GM12878 (cell line): ENCODE measurements around the gene ESYT2. TPM values are rescaled to one million over a fixed set of nuclear protein-coding genes. Genes with fewer than 3 reads are reported as not detected.

Experiments used
- CBFB ChIP-seq: IDR thresholded peaks from 2 replicates; pipeline ENCODE4 v1.6.1; 2016; ENCODE audit warnings: antibody characterized with exemption, low read depth
- CHD4 ChIP-seq: fragments of 200-600 bp; sonication (generic); IDR thresholded peaks from 2 replicates; pipeline ENCODE4 v1.6.1; 2016; ENCODE audit warnings: mild to moderate bottlenecking
- EGR1 ChIP-seq, 2 experiments: IDR thresholded peaks; 1 replicate in 1 of 2; 2 replicates in 1 of 2; pipeline ENCODE4 v1.6.1; 2011 to 2012; ENCODE audit warnings: low read depth in 2 of 2, low read length in 2 of 2, borderline replicate concordance in 1 of 2, mild to moderate bottlenecking in 1 of 2, moderate library complexity in 1 of 2
- ESRRA ChIP-seq: IDR thresholded peaks from 2 replicates; pipeline ENCODE4 v1.6.1; 2012; ENCODE audit warnings: mild to moderate bottlenecking, low read length, improper control_type of control experiment
- GABPA ChIP-seq: IDR thresholded peaks from 2 replicates; pipeline ENCODE4 v1.6.1; 2014; ENCODE audit warnings: antibody characterized with exemption, low read depth, mild to moderate bottlenecking, inconsistent platforms
- JUND ChIP-seq: IDR thresholded peaks from 2 replicates; pipeline ENCODE4 v1.6.1; 2012; ENCODE audit warnings: low read depth, mild to moderate bottlenecking, low read length, improper control_type of control experiment, moderate library complexity
- KDM1A ChIP-seq: fragments of 200-600 bp; sonication (generic); IDR thresholded peaks from 2 replicates; pipeline ENCODE4 v1.6.1; 2016; ENCODE audit warnings: borderline replicate concordance
- LARP7 ChIP-seq: fragments of 450-650 bp; IDR thresholded peaks from 2 replicates; pipeline ENCODE4 v1.6.1; 2017; ENCODE audit warnings: mild to moderate bottlenecking
- MTA2 ChIP-seq: fragments of 450-650 bp; IDR thresholded peaks from 2 replicates; pipeline ENCODE4 v1.6.1; 2016; ENCODE audit warnings: low read depth, mild to moderate bottlenecking, moderate library complexity
- MYC ChIP-seq: IDR thresholded peaks from 2 replicates; pipeline ENCODE4 v1.6.1; 2011; ENCODE audit warnings: mild to moderate bottlenecking, low read length, moderate library complexity, inconsistent platforms; ENCODE audit not compliant: insufficient read depth, insufficient replicate concordance, insufficient read length, severe bottlenecking
- NBN ChIP-seq: fragments of 450-650 bp; IDR thresholded peaks from 2 replicates; pipeline ENCODE4 v1.6.1; 2016
- NRF1 ChIP-seq: conservative IDR thresholded peaks from 2 replicates; pipeline ENCODE4 v1.6.1; 2011; ENCODE audit warnings: mild to moderate bottlenecking, low read depth, low read length, improper control_type of control experiment
- PAX8 ChIP-seq: fragments of 450-650 bp; IDR thresholded peaks from 2 replicates; pipeline ENCODE4 v1.6.1; 2017; ENCODE audit warnings: mild to moderate bottlenecking, moderate library complexity
- POLR2A ChIP-seq: IDR thresholded peaks from 2 replicates; pipeline ENCODE4 v1.6.1; 2011; ENCODE audit warnings: low read depth, mild to moderate bottlenecking, low read length
- POLR2AphosphoS2 ChIP-seq: IDR thresholded peaks from 2 replicates; pipeline ENCODE4 v1.6.1; 2011; ENCODE audit warnings: low read depth, mild to moderate bottlenecking, low read length, improper control_type of control experiment, moderate library complexity
- RBBP5 ChIP-seq: fragments of 200-600 bp; sonication (generic); conservative IDR thresholded peaks from 2 replicates; pipeline ENCODE4 v1.6.1; 2016
- SUPT20H ChIP-seq: IDR thresholded peaks from 2 replicates; pipeline ENCODE4 v1.6.1; 2011; ENCODE audit warnings: low read depth, mild to moderate bottlenecking, low read length, moderate library complexity, borderline replicate concordance; ENCODE audit not compliant: control insufficient read depth
- TCF3 ChIP-seq: IDR thresholded peaks from 2 replicates; pipeline ENCODE4 v1.6.1; 2012; ENCODE audit warnings: low read depth, mild to moderate bottlenecking, low read length, borderline replicate concordance; ENCODE audit not compliant: insufficient read depth
- polyA plus RNA-seq, 11 experiments: library from polyadenylated mRNA; depleted of rRNA in 4 of 11; unstranded in 6 of 11; stranded (reverse) in 5 of 11; fragments of >200 nt; fragmentation: Nextera tagmentation in 4 of 11; fragmentation: Illumina TruSeq in 1 of 11; extraction: Ambion mirVana in 4 of 11; extraction: Trizol in 1 of 11; gene quantifications; 1 replicate in 1 of 11; 2 replicates in 10 of 11; pipeline versions ENCODE4 v1.2.1 to v1.2.3, GENCODE V29; 2011 to 2016; ENCODE audit warnings: inconsistent platforms in 2 of 11, missing spikeins in 2 of 11, low read depth in 1 of 11
- total RNA-seq, 4 experiments: library from RNA; depleted of rRNA in 3 of 4; stranded (reverse); fragments of >200 nt in 3 of 4; fragmentation: Illumina TruSeq in 1 of 4; extraction: Trizol in 1 of 4; gene quantifications; 2 replicates each; pipeline versions ENCODE4 v1.2.1 to v1.2.3, GENCODE V29; 2013 to 2021
- TF ChIP-seq, protein P1 (sequence below): fragments of 450-650 bp; IDR thresholded peaks from 2 replicates; pipeline ENCODE4 v1.6.1; 2017; ENCODE audit warnings: low read depth, mild to moderate bottlenecking, moderate library complexity
- TF ChIP-seq, protein P2 (sequence below): fragments of 450-650 bp; IDR thresholded peaks from 2 replicates; pipeline ENCODE4 v1.6.1; 2016; ENCODE audit warnings: mild to moderate bottlenecking, moderate library complexity, borderline replicate concordance
- TF ChIP-seq, protein P3 (sequence below), 3 experiments: IDR thresholded peaks in 2 of 3; conservative IDR thresholded peaks in 1 of 3; 2 replicates each; pipeline ENCODE4 v1.5.1; 2011; ENCODE audit warnings: low read depth in 3 of 3, low read length in 3 of 3, mild to moderate bottlenecking in 3 of 3, control low read depth in 2 of 3, moderate library complexity in 2 of 3, inconsistent platforms in 1 of 3, mixed read lengths in 1 of 3; ENCODE audit not compliant: control insufficient read depth in 2 of 3, insufficient read depth in 1 of 3; ENCODE audit errors: extremely low read depth in 1 of 3
- TF ChIP-seq, protein P4 (sequence below): fragments of 450-650 bp; IDR thresholded peaks from 2 replicates; pipeline ENCODE4 v1.6.1; 2016; ENCODE audit warnings: mild to moderate bottlenecking

ESYT2 gene
- total and polyA plus RNA-seq, 10 of the 15 experiments (the other 5 are each of a cell fraction or from before 2014, with no cell fraction given) = 1.9 to 44.6 (median 21.4) TPM

DNA sequence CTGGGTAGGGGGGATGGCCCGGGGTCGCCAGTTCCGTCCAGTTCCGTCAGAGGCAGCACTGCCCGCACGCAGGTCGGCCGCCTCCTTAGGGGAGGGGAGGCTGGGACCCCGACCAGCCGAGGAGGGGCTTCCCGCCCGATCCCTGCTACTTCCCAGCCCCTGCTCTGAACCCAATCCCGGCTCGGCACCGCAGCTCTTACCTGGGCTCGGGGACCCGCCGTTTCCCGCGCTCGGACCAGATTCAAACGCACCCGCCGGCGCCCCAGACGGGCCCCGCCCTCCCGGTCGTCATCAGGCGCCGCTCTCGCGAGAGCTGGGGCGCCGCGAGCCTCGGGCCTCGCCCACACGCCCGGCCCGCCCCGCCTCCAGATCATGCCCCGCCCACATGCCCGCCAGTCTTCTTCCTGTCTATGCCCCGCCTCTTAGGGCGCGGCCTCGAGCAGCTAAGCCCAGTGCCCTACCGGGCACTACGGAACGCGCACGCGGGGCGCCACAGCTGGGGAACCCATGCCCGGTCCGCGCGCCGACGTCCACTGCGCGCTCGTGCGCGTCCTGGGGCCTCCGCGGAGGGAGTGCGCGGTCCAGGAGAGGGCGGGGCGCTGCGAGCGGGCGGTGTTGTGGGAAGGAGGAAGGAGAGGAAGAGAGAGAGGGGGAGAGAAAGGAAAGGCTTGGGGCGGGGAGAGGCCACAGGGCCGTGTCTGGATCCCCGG lies 124.6 kb downstream of the ESYT2 start, which contains the start of gene NCAPG2 (continued):
- TF ChIP-seq, protein P1, sequence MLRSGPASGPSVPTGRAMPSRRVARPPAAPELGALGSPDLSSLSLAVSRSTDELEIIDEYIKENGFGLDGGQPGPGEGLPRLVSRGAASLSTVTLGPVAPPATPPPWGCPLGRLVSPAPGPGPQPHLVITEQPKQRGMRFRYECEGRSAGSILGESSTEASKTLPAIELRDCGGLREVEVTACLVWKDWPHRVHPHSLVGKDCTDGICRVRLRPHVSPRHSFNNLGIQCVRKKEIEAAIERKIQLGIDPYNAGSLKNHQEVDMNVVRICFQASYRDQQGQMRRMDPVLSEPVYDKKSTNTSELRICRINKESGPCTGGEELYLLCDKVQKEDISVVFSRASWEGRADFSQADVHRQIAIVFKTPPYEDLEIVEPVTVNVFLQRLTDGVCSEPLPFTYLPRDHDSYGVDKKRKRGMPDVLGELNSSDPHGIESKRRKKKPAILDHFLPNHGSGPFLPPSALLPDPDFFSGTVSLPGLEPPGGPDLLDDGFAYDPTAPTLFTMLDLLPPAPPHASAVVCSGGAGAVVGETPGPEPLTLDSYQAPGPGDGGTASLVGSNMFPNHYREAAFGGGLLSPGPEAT = no peak
- TF ChIP-seq, protein P2, sequence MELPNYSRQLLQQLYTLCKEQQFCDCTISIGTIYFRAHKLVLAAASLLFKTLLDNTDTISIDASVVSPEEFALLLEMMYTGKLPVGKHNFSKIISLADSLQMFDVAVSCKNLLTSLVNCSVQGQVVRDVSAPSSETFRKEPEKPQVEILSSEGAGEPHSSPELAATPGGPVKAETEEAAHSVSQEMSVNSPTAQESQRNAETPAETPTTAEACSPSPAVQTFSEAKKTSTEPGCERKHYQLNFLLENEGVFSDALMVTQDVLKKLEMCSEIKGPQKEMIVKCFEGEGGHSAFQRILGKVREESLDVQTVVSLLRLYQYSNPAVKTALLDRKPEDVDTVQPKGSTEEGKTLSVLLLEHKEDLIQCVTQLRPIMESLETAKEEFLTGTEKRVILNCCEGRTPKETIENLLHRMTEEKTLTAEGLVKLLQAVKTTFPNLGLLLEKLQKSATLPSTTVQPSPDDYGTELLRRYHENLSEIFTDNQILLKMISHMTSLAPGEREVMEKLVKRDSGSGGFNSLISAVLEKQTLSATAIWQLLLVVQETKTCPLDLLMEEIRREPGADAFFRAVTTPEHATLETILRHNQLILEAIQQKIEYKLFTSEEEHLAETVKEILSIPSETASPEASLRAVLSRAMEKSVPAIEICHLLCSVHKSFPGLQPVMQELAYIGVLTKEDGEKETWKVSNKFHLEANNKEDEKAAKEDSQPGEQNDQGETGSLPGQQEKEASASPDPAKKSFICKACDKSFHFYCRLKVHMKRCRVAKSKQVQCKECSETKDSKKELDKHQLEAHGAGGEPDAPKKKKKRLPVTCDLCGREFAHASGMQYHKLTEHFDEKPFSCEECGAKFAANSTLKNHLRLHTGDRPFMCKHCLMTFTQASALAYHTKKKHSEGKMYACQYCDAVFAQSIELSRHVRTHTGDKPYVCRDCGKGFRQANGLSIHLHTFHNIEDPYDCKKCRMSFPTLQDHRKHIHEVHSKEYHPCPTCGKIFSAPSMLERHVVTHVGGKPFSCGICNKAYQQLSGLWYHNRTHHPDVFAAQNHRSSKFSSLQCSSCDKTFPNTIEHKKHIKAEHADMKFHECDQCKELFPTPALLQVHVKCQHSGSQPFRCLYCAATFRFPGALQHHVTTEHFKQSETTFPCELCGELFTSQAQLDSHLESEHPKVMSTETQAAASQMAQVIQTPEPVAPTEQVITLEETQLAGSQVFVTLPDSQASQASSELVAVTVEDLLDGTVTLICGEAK = no peak
- no peak for TF ChIP-seq GABPA
- TF ChIP-seq POLR2A = peak; percentile 98
- TF ChIP-seq, protein P3, sequence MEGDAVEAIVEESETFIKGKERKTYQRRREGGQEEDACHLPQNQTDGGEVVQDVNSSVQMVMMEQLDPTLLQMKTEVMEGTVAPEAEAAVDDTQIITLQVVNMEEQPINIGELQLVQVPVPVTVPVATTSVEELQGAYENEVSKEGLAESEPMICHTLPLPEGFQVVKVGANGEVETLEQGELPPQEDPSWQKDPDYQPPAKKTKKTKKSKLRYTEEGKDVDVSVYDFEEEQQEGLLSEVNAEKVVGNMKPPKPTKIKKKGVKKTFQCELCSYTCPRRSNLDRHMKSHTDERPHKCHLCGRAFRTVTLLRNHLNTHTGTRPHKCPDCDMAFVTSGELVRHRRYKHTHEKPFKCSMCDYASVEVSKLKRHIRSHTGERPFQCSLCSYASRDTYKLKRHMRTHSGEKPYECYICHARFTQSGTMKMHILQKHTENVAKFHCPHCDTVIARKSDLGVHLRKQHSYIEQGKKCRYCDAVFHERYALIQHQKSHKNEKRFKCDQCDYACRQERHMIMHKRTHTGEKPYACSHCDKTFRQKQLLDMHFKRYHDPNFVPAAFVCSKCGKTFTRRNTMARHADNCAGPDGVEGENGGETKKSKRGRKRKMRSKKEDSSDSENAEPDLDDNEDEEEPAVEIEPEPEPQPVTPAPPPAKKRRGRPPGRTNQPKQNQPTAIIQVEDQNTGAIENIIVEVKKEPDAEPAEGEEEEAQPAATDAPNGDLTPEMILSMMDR (IDR thresholded peaks at IDR 0.05 in 2 of 3, conservative IDR thresholded peaks at IDR 0.05 in 1 of 3; ENCODE audit: control insufficient read depth in 2 of 3, extremely low read depth in 1 of 3, insufficient read depth in 1 of 3, low read depth in 3 of 3, low read length in 3 of 3) = peak in 1 of 3 experiments; percentile 18; a peak in 1 of 6 replicates
- peak; percentile 68; the same call in 1 of the 2 replicates for TF ChIP-seq NBN
- TF ChIP-seq CHD4 = no peak
- TF ChIP-seq NRF1 = 0 out of 2 replicates have a peak, but pooled peaks have one; percentile 20
- no peak for TF ChIP-seq JUND
- no peak for TF ChIP-seq PAX8
- no peak for TF ChIP-seq RBBP5
- no peak for TF ChIP-seq ESRRA
- TF ChIP-seq, protein P4, sequence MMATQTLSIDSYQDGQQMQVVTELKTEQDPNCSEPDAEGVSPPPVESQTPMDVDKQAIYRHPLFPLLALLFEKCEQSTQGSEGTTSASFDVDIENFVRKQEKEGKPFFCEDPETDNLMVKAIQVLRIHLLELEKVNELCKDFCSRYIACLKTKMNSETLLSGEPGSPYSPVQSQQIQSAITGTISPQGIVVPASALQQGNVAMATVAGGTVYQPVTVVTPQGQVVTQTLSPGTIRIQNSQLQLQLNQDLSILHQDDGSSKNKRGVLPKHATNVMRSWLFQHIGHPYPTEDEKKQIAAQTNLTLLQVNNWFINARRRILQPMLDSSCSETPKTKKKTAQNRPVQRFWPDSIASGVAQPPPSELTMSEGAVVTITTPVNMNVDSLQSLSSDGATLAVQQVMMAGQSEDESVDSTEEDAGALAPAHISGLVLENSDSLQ = peak; percentile 89
- TF ChIP-seq MYC = no peak
- no peak for TF ChIP-seq SUPT20H
- peak; percentile 72; the same call in 1 of the 2 replicates for TF ChIP-seq TCF3
- TF ChIP-seq CBFB = peak; percentile 47; the same call in 1 of the 2 replicates
- peak; percentile 61; the same call in 1 of the 2 replicates for TF ChIP-seq LARP7
- no peak for TF ChIP-seq MTA2
- no peak for TF ChIP-seq KDM1A
- TF ChIP-seq EGR1 (IDR thresholded peaks at IDR 0.05; ENCODE audit: borderline replicate concordance in 1 of 2, low read depth in 2 of 2, low read length in 2 of 2) = peak; percentile 60 to 73
- TF ChIP-seq POLR2AphosphoS2 = peak; percentile 92
